GM04504 (cell line): ENCODE data around the gene SKI.

ENCODE experiments used
- DNase-seq: peaks from one replicate; pipeline ENCODE4 v3.0.0-alpha.2; 2012; ENCODE audit warnings: low read depth

The SKI gene

GRCh38 chr1:2194319-2194897 lies 33.7 kb upstream of the SKI start, which contains the start of gene FAAP20:
TSS of gene FAAP20 (minus strand) at chr1:2194772. CDS start at chr1:2194749, 23 bp downstream.
- DNase-seq = no peak

GRCh38 chr1:2194898-2195673 lies 33.0 kb upstream of the SKI start:
- DNase-seq = peak; percentile 74

- no peak for DNase-seq
Measured at GRCh38 chr1:2195785-2196184, 32.3 kb upstream of the SKI start.

GRCh38 chr1:2196901-2197638 lies 31.0 kb upstream of the SKI start:
- DNase-seq = no peak

- no peak for DNase-seq
Measured at GRCh38 chr1:2197707-2198165, 30.4 kb upstream of the SKI start.

GRCh38 chr1:2198571-2198970 lies 29.5 kb upstream of the SKI start:
- no peak for DNase-seq

GRCh38 chr1:2199042-2199810 lies 28.9 kb upstream of the SKI start:
- peak; percentile 87 for DNase-seq

GRCh38 chr1:2200308-2200943 lies 27.7 kb upstream of the SKI start:
- no peak for DNase-seq

GRCh38 chr1:2201062-2201461 lies 27.1 kb upstream of the SKI start:
- DNase-seq = no peak

- DNase-seq = no peak
Measured at GRCh38 chr1:2202008-2202575, 26.0 kb upstream of the SKI start.

- DNase-seq = no peak
Measured at GRCh38 chr1:2202843-2203601, 25.1 kb upstream of the SKI start.

- DNase-seq = no peak
Measured at GRCh38 chr1:2203671-2204414, 24.3 kb upstream of the SKI start.

- no peak for DNase-seq
Measured at GRCh38 chr1:2204415-2205190, 23.5 kb upstream of the SKI start.

GRCh38 chr1:2205191-2205952 lies 22.7 kb upstream of the SKI start:
- peak; percentile 87 for DNase-seq

- DNase-seq = no peak
Measured at GRCh38 chr1:2206813-2207487, 21.2 kb upstream of the SKI start.

- peak; percentile 81 for DNase-seq
Measured at GRCh38 chr1:2208309-2209239, 19.5 kb upstream of the SKI start.
